CD14-positive monocyte (primary cell): ENCODE data around the gene ODAD2. TPM values are rescaled to one million over a fixed set of nuclear protein-coding genes. Genes with fewer than 3 reads are reported as not detected.

ENCODE experiments used
- DNase-seq, 3 donors: peaks; one replicate each; pipeline ENCODE4 v3.0.0-alpha.2; 2011 to 2022
- H2AFZ ChIP-seq: 2 replicates; pipeline ENCODE4 v1.6.0; 2012; ENCODE audit warnings: mild to moderate bottlenecking, low read depth, low read length, inconsistent platforms; ENCODE audit not compliant: insufficient read depth, poor library complexity, severe bottlenecking
- H3K27ac ChIP-seq, 2 donors: 1 replicate in 1 of 2; 2 replicates in 1 of 2; pipeline ENCODE4 v1.5.1; 2012 to 2013; ENCODE audit warnings: low read length in 2 of 2, control low read depth in 1 of 2, inconsistent platforms in 1 of 2, low read depth in 1 of 2, mild to moderate bottlenecking in 1 of 2
- H3K27me3 ChIP-seq, 2 donors: one replicate each; pipeline versions ENCODE4 v1.6.0 to v1.6.1; 2011 to 2013; ENCODE audit warnings: low read length in 2 of 2; ENCODE audit not compliant: control insufficient read depth in 2 of 2, insufficient read depth in 2 of 2
- H3K36me3 ChIP-seq, 2 donors: replicated peaks in 1 of 2; 1 replicate in 1 of 2; 2 replicates in 1 of 2; pipeline versions ENCODE4 v1.5.1 to v1.6.1; 2012 to 2013; ENCODE audit warnings: low read length in 2 of 2, control low read depth in 1 of 2, inconsistent platforms in 1 of 2, mild to moderate bottlenecking in 1 of 2; ENCODE audit not compliant: insufficient read depth in 2 of 2, control insufficient read depth in 1 of 2
- H3K4me1 ChIP-seq, 2 donors: 1 replicate in 1 of 2; 2 replicates in 1 of 2; pipeline versions ENCODE4 v1.5.1 to v1.6.1; 2012 to 2013; ENCODE audit warnings: low read length in 2 of 2, control low read depth in 1 of 2, inconsistent platforms in 1 of 2, mild to moderate bottlenecking in 1 of 2, moderate library complexity in 1 of 2; ENCODE audit not compliant: insufficient read depth in 2 of 2, control insufficient read depth in 1 of 2
- H3K4me2 ChIP-seq: replicated peaks from 2 replicates; pipeline ENCODE3; 2012; ENCODE audit warnings: low read length, moderate library complexity, mild to moderate bottlenecking; ENCODE audit not compliant: poor library complexity, severe bottlenecking; ENCODE audit errors: extremely low read depth
- H3K4me3 ChIP-seq, 3 experiments: fragments of 200-600 bp in 1 of 3; sonication (generic) in 1 of 3; replicated peaks in 1 of 3; 1 replicate in 2 of 3; 2 replicates in 1 of 3; pipeline ENCODE4 v1.5.1; 2011 to 2013; ENCODE audit warnings: low read length in 3 of 3, mild to moderate bottlenecking in 3 of 3, control low read depth in 2 of 3, low read depth in 2 of 3, inconsistent platforms in 1 of 3, moderate library complexity in 1 of 3
- H3K79me2 ChIP-seq: 2 replicates; pipeline ENCODE4 v1.6.0; 2012; ENCODE audit warnings: mild to moderate bottlenecking, control low read depth, inconsistent platforms, low read length, moderate library complexity; ENCODE audit not compliant: insufficient read depth
- H3K9ac ChIP-seq: 2 replicates; pipeline ENCODE4 v1.6.0; 2017; ENCODE audit warnings: low read length, mild to moderate bottlenecking; ENCODE audit not compliant: insufficient read depth, poor library complexity, severe bottlenecking
- H3K9me3 ChIP-seq, 2 donors: replicated peaks in 1 of 2; 1 replicate in 1 of 2; 2 replicates in 1 of 2; pipeline versions ENCODE4 v1.5.1 to v1.6.1; 2012 to 2013; ENCODE audit warnings: low read length in 2 of 2, control low read depth in 1 of 2; ENCODE audit not compliant: control insufficient read depth in 1 of 2, insufficient read depth in 1 of 2
- H4K20me1 ChIP-seq: 2 replicates; pipeline ENCODE4 v1.6.0; 2012; ENCODE audit warnings: mild to moderate bottlenecking, low read length, control low read depth, moderate library complexity; ENCODE audit not compliant: insufficient read depth
- H3K27ac Mint-ChIP-seq, 7 donors: one replicate each; pipeline ENCODE4 v1.8.0; 2020; ENCODE audit warnings: mild to moderate bottlenecking in 7 of 7, mixed read lengths in 7 of 7, moderate library complexity in 6 of 7, inconsistent platforms in 2 of 7
- H3K27me3 Mint-ChIP-seq, 3 donors: one replicate each; pipeline ENCODE4 v1.8.0; 2021 to 2022; ENCODE audit warnings: low read depth in 3 of 3, mild to moderate bottlenecking in 3 of 3, mixed read lengths in 3 of 3, moderate library complexity in 3 of 3, inconsistent platforms in 1 of 3
- H3K36me3 Mint-ChIP-seq, 2 donors: one replicate each; pipeline ENCODE4 v1.8.0; 2020; ENCODE audit warnings: mixed read lengths in 2 of 2, inconsistent platforms in 1 of 2, mild to moderate bottlenecking in 1 of 2
- H3K4me1 Mint-ChIP-seq: one replicate; pipeline ENCODE4 v1.8.0; 2020; ENCODE audit warnings: mild to moderate bottlenecking, mixed read lengths
- H3K4me3 Mint-ChIP-seq, 2 donors: one replicate each; pipeline ENCODE4 v1.8.0; 2020; ENCODE audit warnings: mild to moderate bottlenecking in 2 of 2, mixed read lengths in 2 of 2, moderate library complexity in 1 of 2
- H3K9me3 Mint-ChIP-seq, 7 donors: one replicate each; pipeline ENCODE4 v1.8.0; 2020 to 2022; ENCODE audit warnings: mixed read lengths in 7 of 7, mild to moderate bottlenecking in 6 of 7, moderate library complexity in 6 of 7, inconsistent platforms in 2 of 7
- WGBS: methylation state at CpG from one replicate; pipeline ENCODE4 v1.1.5; 2013; ENCODE audit warnings: missing lambda C conversion rate; ENCODE audit not compliant: insufficient coverage; 5-methylcytosine and 5-hydroxymethylcytosine counted together
- intact Hi-C, 2 donors: fragments of 100-400 bp; cut with micrococcal nuclease; formaldehyde crosslinking; loops; one replicate each; pipeline versions ENCODE4 v1.15.0 to v1.15.1; 2023
- polyA plus RNA-seq, 3 donors: library from polyadenylated mRNA; depleted of rRNA in 1 of 3; unstranded in 2 of 3; stranded (reverse) in 1 of 3; fragments of 300-500 nt in 2 of 3; fragments of >200 nt in 1 of 3; fragmentation: Illumina TruSeq in 2 of 3; gene quantifications; 1 replicate in 2 of 3; 2 replicates in 1 of 3; pipeline ENCODE4 v1.2.3, GENCODE V29; 2012 to 2021
- TF ChIP-seq, protein P1 (sequence below): fragments of 200-600 bp; IDR thresholded peaks from one replicate; pipeline ENCODE4 v1.8.0; 2022; ENCODE audit warnings: antibody characterized with exemption, mild to moderate bottlenecking

ODAD2 gene
- polyA plus RNA-seq, 3 donors, result not detected

DNA sequence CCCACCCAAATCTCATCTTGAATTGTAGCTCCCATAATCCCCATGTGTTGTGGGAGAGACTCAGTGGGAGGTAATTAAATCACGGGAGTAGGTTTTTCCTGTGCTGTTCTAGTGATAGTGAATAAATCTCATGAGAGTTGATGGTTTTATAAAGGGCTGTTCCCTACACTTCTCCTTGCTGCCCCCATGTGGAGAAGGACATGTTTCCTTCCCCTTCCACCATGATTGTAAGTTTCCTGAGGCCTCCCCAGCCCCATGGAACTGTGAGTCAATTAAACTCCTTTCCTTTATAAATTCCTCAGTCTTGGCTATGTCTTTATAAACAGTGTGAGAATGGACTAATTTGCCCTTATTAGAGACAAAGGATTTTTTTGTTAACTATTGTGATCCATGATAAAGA lies 204.7 kb downstream of the ODAD2 start:
- intact Hi-C loops, result no loop called here
- no peaks in the 10 kb centered on the region for H3K36me3 Mint-ChIP-seq
- H3K4me2 ChIP-seq, result no peak overlapping the region
- H2AFZ ChIP-seq, result no peak overlapping the region
- H3K4me3 ChIP-seq, result no peak overlapping the region
- H3K4me1 Mint-ChIP-seq, result no peaks in the 10 kb centered on the region
- TF ChIP-seq, protein P1, sequence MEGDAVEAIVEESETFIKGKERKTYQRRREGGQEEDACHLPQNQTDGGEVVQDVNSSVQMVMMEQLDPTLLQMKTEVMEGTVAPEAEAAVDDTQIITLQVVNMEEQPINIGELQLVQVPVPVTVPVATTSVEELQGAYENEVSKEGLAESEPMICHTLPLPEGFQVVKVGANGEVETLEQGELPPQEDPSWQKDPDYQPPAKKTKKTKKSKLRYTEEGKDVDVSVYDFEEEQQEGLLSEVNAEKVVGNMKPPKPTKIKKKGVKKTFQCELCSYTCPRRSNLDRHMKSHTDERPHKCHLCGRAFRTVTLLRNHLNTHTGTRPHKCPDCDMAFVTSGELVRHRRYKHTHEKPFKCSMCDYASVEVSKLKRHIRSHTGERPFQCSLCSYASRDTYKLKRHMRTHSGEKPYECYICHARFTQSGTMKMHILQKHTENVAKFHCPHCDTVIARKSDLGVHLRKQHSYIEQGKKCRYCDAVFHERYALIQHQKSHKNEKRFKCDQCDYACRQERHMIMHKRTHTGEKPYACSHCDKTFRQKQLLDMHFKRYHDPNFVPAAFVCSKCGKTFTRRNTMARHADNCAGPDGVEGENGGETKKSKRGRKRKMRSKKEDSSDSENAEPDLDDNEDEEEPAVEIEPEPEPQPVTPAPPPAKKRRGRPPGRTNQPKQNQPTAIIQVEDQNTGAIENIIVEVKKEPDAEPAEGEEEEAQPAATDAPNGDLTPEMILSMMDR, result no peak
- no peaks in the 10 kb centered on the region for H4K20me1 ChIP-seq
- H3K79me2 ChIP-seq, result no peaks in the 10 kb centered on the region
- no peak for DNase-seq
- no peaks in the 10 kb centered on the region for H3K4me1 ChIP-seq
- H3K4me3 Mint-ChIP-seq, result no peak overlapping the region
- no peak overlapping the region for H3K27ac ChIP-seq
- H3K36me3 ChIP-seq, result no peaks in the 10 kb centered on the region
- WGBS, result no CpG with 5 or more reads among the region's 1 CpG
- H3K27ac Mint-ChIP-seq, result no peak overlapping the region
- H3K9me3 Mint-ChIP-seq, result peaks cover 0 to 6% (median 4%) of the 10 kb centered on the region in 7 donors
- H3K27me3 ChIP-seq, result no peaks in the 10 kb centered on the region
- no peaks in the 10 kb centered on the region for H3K9me3 ChIP-seq
- no peak overlapping the region for H3K9ac ChIP-seq
- peaks cover 0 to 6% (median 6%) of the 10 kb centered on the region in 3 donors for H3K27me3 Mint-ChIP-seq

DNA sequence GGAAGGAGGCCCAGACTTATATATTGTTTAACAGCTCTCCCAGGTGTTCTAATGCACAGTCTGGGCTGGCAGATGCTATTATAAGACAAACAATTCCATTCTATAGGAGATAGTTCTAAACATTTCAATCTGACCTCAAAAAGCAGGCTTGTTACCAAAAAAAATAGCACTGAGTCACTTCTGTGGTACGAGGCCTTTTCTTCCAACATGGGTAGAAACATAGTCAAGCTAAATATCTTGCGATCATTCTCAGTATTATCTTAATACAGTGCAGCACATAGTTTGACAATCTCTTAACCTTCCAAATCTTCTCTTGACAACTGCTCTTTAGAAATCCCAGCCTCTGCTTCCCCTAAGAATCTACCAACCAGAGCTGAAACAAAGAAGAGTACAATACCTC lies 206.7 kb downstream of the ODAD2 start:
- TF ChIP-seq, protein P1, result no peak
- Mint-ChIP-seq H3K27me3 (peaks cover 2 to 11% (median 8%) of the 10 kb centered on the region in 3 donors), H3K4me3 (no peak overlapping the region), H3K4me1 (no peaks in the 10 kb centered on the region), H3K36me3 (no peaks in the 10 kb centered on the region), H3K9me3 (peaks cover 0 to 6% (median 4%) of the 10 kb centered on the region in 7 donors), H3K27ac (no peak overlapping the region)
- Histone ChIP-seq H3K4me3 (no peak overlapping the region), H3K79me2 (no peaks in the 10 kb centered on the region), H2AFZ (no peak overlapping the region), H3K4me2 (no peak overlapping the region), H3K9ac (no peak overlapping the region), H3K36me3 (no peaks in the 10 kb centered on the region), H3K9me3 (no peaks in the 10 kb centered on the region), H3K27me3 (no peaks in the 10 kb centered on the region), H3K27ac (no peak overlapping the region), H3K4me1 (no peaks in the 10 kb centered on the region), H4K20me1 (no peaks in the 10 kb centered on the region)
- 100% methylated on average over 1 of the region's 2 CpGs for WGBS
- no peak for DNase-seq
- intact Hi-C loops, result no loop called here
